SK-N-SH treated with all-trans-retinoic acid at 6 μM for 48 hours (cell line): Measurements from ENCODE around the gene TMEM14C.

ENCODE experiments used
- ATAC-seq: fragments of 200-7000 bp; cut with Tn5 transposase; 3 replicates; pipeline ENCODE4 v1.9.1; 2020; ENCODE audit warnings: mild to moderate bottlenecking, moderate library complexity
- ARNTL ChIP-seq: fragments of 450-650 bp; formaldehyde crosslinking; IDR thresholded peaks from 2 replicates; pipeline ENCODE4 v1.5.0; 2020; ENCODE audit warnings: low read depth, mild to moderate bottlenecking, moderate library complexity, borderline replicate concordance
- BACH2 ChIP-seq: fragments of 250-450 bp; sonication (Bioruptor Pico); IDR thresholded peaks from 2 replicates; pipeline ENCODE4 v1.9.0; 2021; ENCODE audit warnings: mild to moderate bottlenecking, borderline replicate concordance
- CREB5 ChIP-seq: fragments of 250-450 bp; sonication (Bioruptor Pico); IDR thresholded peaks from 2 replicates; pipeline ENCODE4 v1.5.1; 2020; ENCODE audit warnings: low read depth, mild to moderate bottlenecking, moderate library complexity
- CSDC2 ChIP-seq: fragments of 250-450 bp; sonication (Bioruptor Pico); IDR thresholded peaks from 2 replicates; pipeline ENCODE4 v1.5.0; 2020; ENCODE audit warnings: mild to moderate bottlenecking, moderate library complexity
- CSRNP3 ChIP-seq: fragments of 250-450 bp; sonication (Bioruptor Pico); IDR thresholded peaks from 2 replicates; pipeline ENCODE4 v1.5.1; 2021; ENCODE audit warnings: mild to moderate bottlenecking, moderate library complexity
- ESRRG ChIP-seq: fragments of 250-450 bp; sonication (Bioruptor Pico); IDR thresholded peaks from 2 replicates; pipeline ENCODE4 v1.6.1; 2021; ENCODE audit warnings: mild to moderate bottlenecking
- GLIS3 ChIP-seq: fragments of 250-450 bp; sonication (Bioruptor Pico); IDR thresholded peaks from 2 replicates; pipeline ENCODE4 v1.5.0; 2020; ENCODE audit warnings: mild to moderate bottlenecking, moderate library complexity
- ISL1 ChIP-seq: fragments of 250-450 bp; sonication (Bioruptor Pico); IDR thresholded peaks from 2 replicates; pipeline ENCODE4 v2.1.2; 2022; ENCODE audit warnings: mild to moderate bottlenecking, moderate library complexity
- POU6F1 ChIP-seq: fragments of 250-450 bp; sonication (Bioruptor Pico); IDR thresholded peaks from 2 replicates; pipeline ENCODE4 v1.8.0; 2021; ENCODE audit warnings: low read depth, mild to moderate bottlenecking, moderate library complexity, borderline replicate concordance
- PPARA ChIP-seq: fragments of 250-450 bp; sonication (Bioruptor Pico); IDR thresholded peaks from 2 replicates; pipeline ENCODE4 v1.5.0; 2020; ENCODE audit warnings: mild to moderate bottlenecking, borderline replicate concordance
- RARB ChIP-seq: fragments of 250-450 bp; sonication (Bioruptor Pico); IDR thresholded peaks from 2 replicates; pipeline ENCODE4 v1.8.0; 2021; ENCODE audit warnings: mild to moderate bottlenecking, moderate library complexity
- SNAI2 ChIP-seq: fragments of 250-450 bp; sonication (Bioruptor Pico); IDR thresholded peaks from 2 replicates; pipeline ENCODE4 v1.5.0; 2020; ENCODE audit warnings: mild to moderate bottlenecking, moderate library complexity
- TCF4 ChIP-seq: fragments of 250-450 bp; sonication (Bioruptor Pico); IDR thresholded peaks from 2 replicates; pipeline ENCODE4 v1.8.0; 2021; ENCODE audit warnings: mild to moderate bottlenecking, moderate library complexity, borderline replicate concordance
- TOX ChIP-seq: fragments of 250-450 bp; sonication (Bioruptor Pico); IDR thresholded peaks from 2 replicates; pipeline ENCODE4 v1.8.0; 2021; ENCODE audit warnings: mild to moderate bottlenecking, moderate library complexity, borderline replicate concordance
- TSHZ2 ChIP-seq: fragments of 250-450 bp; sonication (Bioruptor Pico); IDR thresholded peaks from 2 replicates; pipeline ENCODE4 v1.5.0; 2020; ENCODE audit warnings: mild to moderate bottlenecking, moderate library complexity
- ZC3H10 ChIP-seq: fragments of 250-450 bp; sonication (Bioruptor Pico); IDR thresholded peaks from 2 replicates; pipeline ENCODE4 v1.5.1; 2021; ENCODE audit warnings: mild to moderate bottlenecking, moderate library complexity
- ZFP3 ChIP-seq: fragments of 250-450 bp; sonication (Bioruptor Pico); IDR thresholded peaks from 2 replicates; pipeline ENCODE4 v1.5.0; 2020; ENCODE audit warnings: mild to moderate bottlenecking, moderate library complexity
- ZFP30 ChIP-seq: fragments of 450-650 bp; formaldehyde crosslinking; IDR thresholded peaks from 2 replicates; pipeline ENCODE4 v1.5.0; 2022; ENCODE audit warnings: mild to moderate bottlenecking, moderate library complexity
- ZNF70 ChIP-seq: fragments of 450-650 bp; formaldehyde crosslinking; IDR thresholded peaks from 2 replicates; pipeline ENCODE4 v1.5.0; 2020; ENCODE audit warnings: mild to moderate bottlenecking, moderate library complexity
- ZNF8 ChIP-seq: fragments of 450-650 bp; formaldehyde crosslinking; IDR thresholded peaks from 2 replicates; pipeline ENCODE4 v1.5.0; 2020; ENCODE audit warnings: mild to moderate bottlenecking, moderate library complexity

Gene TMEM14C

GRCh38 chr6:10722820-10723566, at the start of gene TMEM14C:
Gene TMEM14C (plus strand): TSS chr6:10723070. CDS start chr6:10724614, 1,544 bp downstream.
- TF ChIP-seq ZNF8 (CRISPR knock-in tag) (no peak), TSHZ2 (CRISPR knock-in tag) (no peak), CREB5 (CRISPR knock-in tag) (no peak), TOX (CRISPR knock-in tag) (no peak), BACH2 (CRISPR knock-in tag) (no peak)
- TF ChIP-seq, all 23 proteins: peak for 0
- peak; percentile 99 for ATAC-seq

GRCh38 chr6:10676403-10676802, 46.5 kb upstream of the TMEM14C start:
- TF ChIP-seq ISL1 (CRISPR knock-in tag) (no peak), ZC3H10 (CRISPR knock-in tag) (no peak), ZNF8 (CRISPR knock-in tag) (no peak), RARB (CRISPR knock-in tag) (no peak), PPARA (CRISPR knock-in tag) (no peak), BACH2 (CRISPR knock-in tag) (no peak), ZFP3 (CRISPR knock-in tag) (no peak), TCF4 (no peak), CSRNP3 (CRISPR knock-in tag) (no peak), CREB5 (CRISPR knock-in tag) (no peak)
- no peak for ATAC-seq

GRCh38 chr6:10678456-10678855, 44.4 kb upstream of the TMEM14C start:
- no peak for TF ChIP-seq ZFP30 (CRISPR knock-in tag)
- TF ChIP-seq ZFP3 (CRISPR knock-in tag): no peak
- no peak for TF ChIP-seq ARNTL (CRISPR knock-in tag)
- no peak for TF ChIP-seq ZC3H10 (CRISPR knock-in tag)
- no peak for TF ChIP-seq ESRRG (CRISPR knock-in tag)
- TF ChIP-seq GLIS3 (CRISPR knock-in tag): no peak
- no peak for TF ChIP-seq BACH2 (CRISPR knock-in tag)
- TF ChIP-seq POU6F1 (CRISPR knock-in tag): no peak
- no peak for TF ChIP-seq CSDC2
- TF ChIP-seq TSHZ2 (CRISPR knock-in tag): no peak
- no peak for TF ChIP-seq SNAI2
- no peak for TF ChIP-seq ZNF70 (CRISPR knock-in tag)
- no peak for TF ChIP-seq PPARA (CRISPR knock-in tag)
- no peak for TF ChIP-seq ISL1 (CRISPR knock-in tag)
- TF ChIP-seq TCF4: no peak
- no peak for TF ChIP-seq TOX (CRISPR knock-in tag)
- TF ChIP-seq, all 23 proteins: peak for 0

More at GRCh38 chr6:10678456-10678855, 44.4 kb upstream of the TMEM14C start:
- ATAC-seq: no peak
